GDM1 (cell line): ENCODE measurements around the gene HS3ST3B1.

Experiments used
- DNase-seq: peaks from one replicate; lab custom pipeline; 2025; lab: John Stamatoyannopoulos, UW

HS3ST3B1 gene

GRCh38 chr17:14300575-14301278 is at the start of gene HS3ST3B1:
Gene HS3ST3B1, plus strand, starts transcription at chr17:14301081. Its CDS starts 438 bp downstream, at chr17:14301519.
- DNase-seq: peak; percentile 97

GRCh38 chr17:14261406-14261805 is 39.5 kb upstream of the HS3ST3B1 start:
- no peak for DNase-seq

- DNase-seq: no peak
Measured at GRCh38 chr17:14268264-14268663, 32.6 kb upstream of the HS3ST3B1 start.

DNA sequence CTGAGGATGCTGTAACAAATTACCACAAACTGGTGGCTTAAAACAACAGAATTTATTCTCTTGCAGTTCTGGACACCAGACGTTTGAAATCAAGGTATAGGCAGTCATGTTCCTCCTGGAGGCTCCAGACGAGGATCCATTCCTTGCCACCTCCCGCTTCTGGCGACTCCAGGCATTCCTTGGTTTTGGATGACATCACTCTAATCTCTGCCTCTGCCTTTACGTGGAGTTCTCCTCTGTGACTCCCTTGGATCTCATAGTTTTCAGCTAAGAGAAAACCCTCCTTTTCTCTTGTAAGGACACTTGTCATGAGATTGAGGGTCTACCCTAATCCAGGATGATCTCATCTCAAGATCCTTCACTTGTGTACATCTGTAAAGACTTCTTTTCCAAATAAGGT is 31.4 kb upstream of the HS3ST3B1 start:
- no peak for DNase-seq

- no peak for DNase-seq
Measured at GRCh38 chr17:14270508-14270907, 30.4 kb upstream of the HS3ST3B1 start.

DNA sequence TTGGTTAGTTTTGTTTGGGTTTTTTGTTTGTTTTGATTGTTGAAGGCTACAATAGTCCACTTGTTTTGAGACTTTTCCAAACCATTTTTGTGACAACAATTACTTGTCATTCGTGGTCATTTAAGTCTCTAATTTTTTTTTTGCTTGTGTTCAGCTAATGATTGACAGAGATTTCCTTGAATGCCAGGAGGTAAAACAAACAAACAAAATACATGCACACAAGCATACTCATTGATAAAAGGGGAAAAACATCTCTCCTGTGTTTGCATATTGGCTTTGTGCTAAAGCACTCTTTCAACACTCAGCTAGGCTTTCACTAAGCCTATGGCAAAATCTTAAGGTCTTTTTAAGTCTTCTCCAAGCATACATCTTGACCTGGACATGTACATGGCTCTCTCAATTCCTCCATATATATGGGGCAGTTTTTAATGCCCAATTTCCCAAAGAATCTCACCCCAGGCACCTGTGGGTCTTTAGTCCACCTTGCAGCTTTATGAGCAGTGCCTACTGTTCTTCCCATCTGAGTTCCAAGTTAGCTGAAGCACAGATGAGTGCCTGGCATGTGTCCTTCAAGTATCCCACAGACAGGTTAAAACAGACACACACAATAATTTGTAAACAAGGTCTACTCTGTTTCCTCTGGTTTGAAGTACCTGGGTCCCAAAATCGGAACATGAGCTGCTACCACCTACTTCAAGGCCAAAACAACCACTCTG is 24.2 kb upstream of the HS3ST3B1 start:
- no peak for DNase-seq

GRCh38 chr17:14281530-14281929 is 19.4 kb upstream of the HS3ST3B1 start:
- no peak for DNase-seq

DNA sequence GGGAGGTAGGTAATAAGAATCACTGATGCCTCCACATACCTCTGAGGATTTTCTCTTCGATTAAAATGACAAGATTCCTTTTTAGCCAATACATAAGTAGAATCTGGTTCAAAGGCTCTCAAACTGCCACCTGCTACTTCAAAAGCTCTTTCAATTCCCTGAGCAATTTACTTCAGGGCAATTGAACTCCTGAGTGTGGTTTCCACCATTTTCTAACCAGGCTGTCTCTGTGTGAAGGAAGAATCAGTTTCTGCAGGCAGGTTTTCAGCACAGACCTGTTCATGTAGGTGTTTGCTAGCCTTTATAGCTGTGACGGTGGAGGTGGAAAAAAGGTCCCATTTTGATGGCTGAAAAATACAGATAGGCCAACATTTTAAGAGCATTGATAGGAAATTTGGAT is 18.2 kb upstream of the HS3ST3B1 start:
- no peak for DNase-seq

DNA sequence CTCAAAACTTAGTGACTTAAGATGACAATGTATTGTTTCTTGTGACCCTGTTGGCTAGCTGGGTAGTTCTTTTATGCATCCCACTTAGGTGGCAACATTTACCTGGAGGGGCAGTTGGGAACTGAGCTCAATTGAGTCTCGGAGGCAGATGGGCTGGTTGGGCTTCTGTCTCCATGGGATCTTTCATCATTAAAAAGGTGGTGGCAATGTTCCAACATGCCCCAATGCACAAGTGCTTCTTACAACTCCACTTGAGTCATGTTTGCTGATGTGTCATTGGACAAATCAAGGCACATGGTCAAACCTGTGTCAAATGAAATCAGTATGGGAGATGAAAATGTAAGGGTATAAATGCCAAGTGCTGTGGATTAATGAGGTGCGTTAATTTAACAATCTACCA is 11.7 kb upstream of the HS3ST3B1 start:
- DNase-seq: no peak

- no peak for DNase-seq
Measured at GRCh38 chr17:14294876-14295275, 6.0 kb upstream of the HS3ST3B1 start.

- DNase-seq: no peak
Measured at GRCh38 chr17:14295676-14296075, 5.2 kb upstream of the HS3ST3B1 start.

- no peak for DNase-seq
Measured at GRCh38 chr17:14296166-14296910, 4.5 kb upstream of the HS3ST3B1 start.

- DNase-seq: no peak
Measured at GRCh38 chr17:14297161-14297851, 3.6 kb upstream of the HS3ST3B1 start.

GRCh38 chr17:14298221-14298946 is 2.5 kb upstream of the HS3ST3B1 start:
- DNase-seq: no peak

DNA sequence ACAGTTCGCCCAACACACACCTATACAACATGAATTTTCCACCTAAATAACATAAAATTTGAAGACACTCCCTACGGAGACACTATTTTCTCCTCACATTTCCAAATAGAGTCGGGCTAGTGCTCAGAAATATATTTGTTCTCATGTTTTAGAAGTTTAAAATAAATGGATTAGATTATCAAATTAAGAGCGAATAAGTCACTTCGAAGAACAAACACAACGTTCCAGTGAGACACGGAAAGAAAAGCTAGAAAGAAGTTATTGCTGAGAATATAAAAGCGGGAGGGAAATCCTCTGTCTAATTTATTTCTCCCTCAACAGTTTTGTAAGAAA is 2.0 kb upstream of the HS3ST3B1 start:
- no peak for DNase-seq

GRCh38 chr17:14299280-14300141 is 1.4 kb upstream of the HS3ST3B1 start:
- no peak for DNase-seq

DNA sequence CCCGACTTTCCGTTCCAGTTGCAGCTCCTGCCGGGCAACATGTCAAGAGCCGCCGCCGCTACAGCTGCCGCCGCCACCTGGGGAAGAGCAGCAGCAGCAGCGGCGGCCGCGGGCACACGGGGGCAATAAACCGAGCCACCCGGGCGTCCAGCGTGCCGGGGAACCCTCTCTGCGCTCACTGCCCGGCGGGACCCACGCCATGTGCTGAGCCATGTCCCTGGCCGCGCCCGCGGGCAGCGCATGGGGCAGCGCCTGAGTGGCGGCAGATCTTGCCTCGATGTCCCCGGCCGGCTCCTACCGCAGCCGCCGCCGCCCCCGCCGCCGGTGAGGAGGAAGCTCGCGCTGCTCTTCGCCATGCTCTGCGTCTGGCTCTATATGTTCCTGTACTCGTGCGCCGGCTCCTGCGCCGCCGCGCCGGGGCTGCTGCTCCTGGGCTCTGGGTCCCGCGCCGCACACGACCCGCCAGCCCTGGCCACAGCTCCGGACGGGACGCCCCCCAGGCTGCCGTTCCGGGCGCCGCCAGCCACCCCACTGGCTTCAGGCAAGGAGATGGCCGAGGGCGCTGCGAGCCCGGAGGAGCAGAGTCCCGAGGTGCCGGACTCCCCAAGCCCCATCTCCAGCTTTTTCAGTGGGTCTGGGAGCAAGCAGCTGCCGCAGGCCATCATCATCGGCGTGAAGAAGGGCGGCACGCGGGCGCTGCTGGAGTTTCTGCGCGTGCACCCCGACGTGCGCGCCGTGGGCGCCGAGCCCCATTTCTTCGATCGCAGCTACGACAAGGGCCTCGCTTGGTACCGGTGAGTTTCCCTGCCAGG is 604 bp downstream of the HS3ST3B1 start:
- DNase-seq: no peak

- no peak for DNase-seq
Measured at GRCh38 chr17:14302091-14302430, 1.2 kb downstream of the HS3ST3B1 start.

GRCh38 chr17:14302431-14303099 is 1.7 kb downstream of the HS3ST3B1 start:
- peak; percentile 58 for DNase-seq
